HG03045 (cell line): ENCODE data around the gene ELAC1.
"Not testable (repeated sequence)": the region's sequence is repeated elsewhere in the genome, so short reads cannot be mapped to it uniquely, and the experiment has no call there.

Experiments used
- ATAC-seq: cut with Tn5 transposase; IDR thresholded peaks from one replicate; pipeline ENCODE4 v1.9.1; 2021; ENCODE audit warnings: mild to moderate bottlenecking, moderate library complexity; ENCODE audit not compliant: unreplicated experiment

The ELAC1 gene

DNA sequence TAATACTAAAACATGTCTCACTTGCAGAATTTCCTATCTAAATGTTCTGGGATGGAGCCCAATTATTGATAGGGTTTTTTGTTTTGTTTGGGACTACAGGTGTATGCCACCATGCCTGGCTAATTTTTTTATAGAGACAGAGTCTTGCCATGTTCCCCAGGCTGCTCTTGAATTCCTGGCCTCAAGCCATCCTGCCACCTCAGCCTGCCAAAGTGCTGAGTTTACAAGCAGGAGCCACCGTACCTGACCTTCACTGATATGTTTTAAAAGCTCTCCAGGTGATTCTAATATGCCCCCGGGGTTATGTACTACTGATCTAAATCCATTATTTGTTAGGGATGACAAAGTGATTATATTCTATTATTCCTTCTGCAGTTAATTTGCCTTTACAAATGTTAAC is 2.2 kb downstream of the ELAC1 start:
- ATAC-seq: no peak

DNA sequence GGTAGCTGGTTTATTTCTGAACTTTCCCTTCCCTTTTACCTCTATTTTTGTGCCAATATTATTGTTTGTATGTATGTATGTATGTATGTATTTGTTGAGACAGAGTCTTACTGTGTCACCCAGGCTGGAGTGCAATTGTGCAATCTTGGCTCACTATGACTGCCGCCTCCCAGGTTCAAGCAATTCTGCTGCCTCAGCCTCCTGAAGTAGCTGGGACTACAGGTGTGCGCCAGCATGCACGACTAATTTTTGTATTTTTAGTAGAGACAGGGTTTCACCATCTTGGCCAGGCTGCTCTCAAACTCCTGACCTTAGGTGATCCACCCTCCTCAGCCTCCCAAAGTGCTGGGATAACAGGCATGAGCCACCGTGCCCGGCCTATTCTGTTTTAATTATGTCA is 4.6 kb downstream of the ELAC1 start:
- not testable (repeated sequence) for ATAC-seq

DNA sequence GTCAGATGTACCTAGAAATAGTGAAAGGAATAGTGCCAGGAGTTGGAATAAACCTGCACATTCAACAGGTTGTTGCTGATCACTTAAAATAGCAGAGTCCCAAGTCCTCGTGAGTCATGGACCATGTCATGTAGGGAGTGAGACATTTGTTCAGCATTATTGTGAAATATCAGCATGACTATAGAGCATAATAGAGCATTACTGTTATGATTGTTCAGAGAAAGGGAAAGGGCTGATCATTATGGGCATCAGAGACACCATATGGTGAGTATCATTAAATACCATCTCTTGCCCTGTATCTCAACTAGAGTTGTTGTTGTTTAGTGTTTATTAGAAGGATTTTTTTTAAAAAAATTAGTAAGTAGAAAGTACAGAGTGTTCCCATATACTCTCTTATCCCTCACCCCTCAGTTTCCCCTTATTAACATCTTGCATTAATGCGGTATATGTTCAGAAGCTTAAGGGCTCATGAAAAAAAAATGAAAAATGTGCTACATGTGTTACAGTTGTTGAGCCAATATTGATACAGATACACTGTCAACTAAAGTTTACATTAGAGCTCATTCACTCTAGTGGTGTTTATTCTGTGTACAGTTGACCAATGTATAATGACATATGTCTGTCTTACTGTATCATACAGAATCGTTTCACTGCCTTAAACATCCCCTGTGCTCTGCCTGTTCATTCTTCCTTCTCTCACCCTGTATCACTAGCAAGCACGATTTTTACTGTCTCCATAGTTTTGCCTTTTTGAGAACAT is 5.7 kb downstream of the ELAC1 start:
- ATAC-seq: no peak

DNA sequence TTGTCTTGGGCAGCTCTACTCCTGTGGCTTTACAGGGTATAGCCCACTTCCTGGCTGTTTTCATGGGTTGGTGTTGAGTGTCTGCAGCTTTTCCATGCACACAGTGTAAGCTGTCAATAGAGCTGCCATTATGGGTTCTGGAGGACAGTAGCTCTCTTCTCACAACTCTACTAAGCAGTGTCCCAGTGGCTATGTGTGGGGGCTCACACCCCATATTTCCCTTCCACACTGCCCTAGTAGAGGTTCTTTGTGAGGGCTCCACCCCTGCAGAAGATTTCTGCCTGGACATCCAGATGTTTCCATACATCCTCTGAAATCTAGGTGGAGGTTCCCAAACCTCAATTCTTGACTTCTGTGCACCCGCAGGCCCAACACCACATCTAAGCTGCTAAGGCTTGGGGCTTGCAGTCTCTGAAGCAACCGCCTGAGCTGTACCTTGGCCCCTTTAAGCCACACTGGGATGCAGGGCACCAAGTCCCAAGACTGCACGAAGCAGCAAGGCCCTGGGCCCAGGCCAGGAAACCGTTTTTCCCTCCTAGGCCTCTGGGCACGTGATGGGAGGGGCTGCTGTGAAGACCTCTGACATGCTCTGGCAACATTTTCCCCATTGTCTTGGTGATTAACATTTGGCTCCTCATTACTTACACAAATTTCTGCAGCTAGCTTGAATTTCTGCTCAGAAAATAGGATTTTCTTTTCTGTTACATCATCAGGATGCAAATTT is 9.4 kb downstream of the ELAC1 start:
- no peak for ATAC-seq

DNA sequence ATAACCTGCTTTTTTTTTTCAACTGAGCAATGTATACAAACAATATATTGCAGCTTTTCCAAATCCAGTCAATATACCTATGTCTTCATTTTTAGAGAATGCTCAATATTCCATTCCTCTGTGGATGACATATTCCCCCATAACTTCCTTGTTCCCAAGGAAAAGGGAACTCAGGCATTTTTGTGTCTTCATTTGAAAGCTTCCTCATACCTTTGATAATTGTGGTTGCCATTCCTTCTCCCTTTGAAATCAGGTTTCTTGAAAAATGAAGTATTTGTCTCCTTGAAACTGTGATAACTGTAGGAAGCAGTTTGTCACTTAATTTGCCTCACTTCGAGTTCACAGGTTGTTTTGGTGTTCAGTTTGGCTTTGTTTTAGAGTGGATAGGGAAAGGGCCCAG is 13.5 kb downstream of the ELAC1 start:
- no peak for ATAC-seq

DNA sequence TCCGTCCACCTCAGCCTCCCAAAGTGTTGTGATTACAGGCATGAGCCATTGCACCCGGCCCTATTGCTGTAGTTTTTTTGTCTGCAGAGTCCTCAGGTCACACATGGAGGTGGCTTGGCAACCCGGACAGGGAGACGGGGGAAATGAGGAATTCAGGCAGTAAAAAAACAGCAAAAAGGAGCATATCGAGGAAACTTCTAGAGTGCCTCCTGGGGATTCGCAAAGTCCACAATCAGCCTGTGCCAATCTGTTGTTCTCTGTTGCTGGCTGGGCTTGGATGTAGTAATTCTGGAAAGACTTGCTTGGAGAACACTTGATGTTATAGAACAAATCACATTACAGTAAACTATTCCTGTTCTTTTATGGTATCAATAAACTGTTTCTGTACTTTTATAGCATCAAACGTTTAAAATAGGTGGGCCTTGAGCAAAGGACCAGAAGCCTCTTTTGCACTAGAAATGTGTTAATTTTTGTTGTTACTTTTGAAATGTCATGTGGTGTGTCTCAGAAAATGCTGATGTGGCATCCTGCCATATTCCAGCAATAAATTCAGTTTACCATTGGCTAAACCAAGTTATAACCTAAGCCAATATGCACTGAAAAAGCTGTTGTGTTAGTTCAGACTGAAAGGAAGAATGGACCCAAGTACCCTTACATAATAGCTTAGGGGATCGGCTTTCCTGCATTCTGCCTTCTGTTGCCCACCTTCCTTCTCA is 14.4 kb downstream of the ELAC1 start:
- ATAC-seq: no peak

DNA sequence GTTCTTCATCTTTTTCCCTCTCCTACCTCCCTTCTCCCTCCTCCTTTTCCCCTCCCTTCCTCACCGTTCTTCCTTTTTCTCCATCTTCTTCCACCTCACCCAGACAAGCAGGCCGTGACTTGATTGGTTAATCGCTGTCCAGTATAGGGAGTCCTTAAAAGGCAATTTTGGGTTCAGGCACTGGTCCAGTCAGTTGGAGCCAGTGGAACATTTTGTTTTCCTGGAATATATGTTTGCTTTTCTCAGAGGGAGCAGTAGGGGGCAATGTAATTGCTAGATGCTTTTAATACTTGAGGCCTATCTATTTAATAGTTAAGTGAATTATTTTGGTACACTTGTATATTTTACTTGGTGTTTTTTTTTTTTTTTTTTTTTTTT is 15.0 kb downstream of the ELAC1 start:
- ATAC-seq: no peak

DNA sequence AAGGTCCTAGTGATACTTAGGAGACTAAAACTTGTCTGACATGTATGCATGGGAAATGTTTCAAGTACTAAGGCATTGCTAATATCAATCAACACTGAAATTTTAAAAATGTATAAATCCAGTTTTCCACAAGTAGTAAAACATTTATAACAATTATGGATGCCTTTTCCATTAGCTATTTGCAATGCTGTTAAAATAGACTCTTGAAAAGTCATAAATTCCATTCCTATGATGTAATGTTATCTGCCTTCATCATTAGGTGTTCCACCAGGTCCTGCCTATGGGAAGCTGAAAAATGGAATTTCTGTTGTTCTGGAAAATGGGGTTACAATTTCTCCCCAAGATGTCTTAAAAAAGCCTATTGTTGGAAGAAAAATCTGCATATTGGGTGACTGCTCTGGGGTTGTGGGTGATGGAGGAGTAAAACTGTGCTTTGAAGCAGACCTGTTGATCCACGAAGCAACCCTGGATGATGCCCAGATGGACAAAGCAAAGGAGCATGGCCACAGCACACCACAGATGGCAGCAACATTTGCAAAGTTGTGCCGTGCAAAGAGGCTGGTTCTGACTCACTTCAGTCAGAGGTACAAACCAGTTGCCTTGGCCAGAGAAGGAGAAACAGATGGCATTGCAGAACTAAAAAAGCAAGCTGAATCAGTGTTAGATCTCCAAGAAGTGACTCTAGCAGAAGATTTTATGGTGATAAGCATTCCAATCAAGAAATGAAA is 18.7 kb downstream of the ELAC1 start:
- ATAC-seq: no peak

DNA sequence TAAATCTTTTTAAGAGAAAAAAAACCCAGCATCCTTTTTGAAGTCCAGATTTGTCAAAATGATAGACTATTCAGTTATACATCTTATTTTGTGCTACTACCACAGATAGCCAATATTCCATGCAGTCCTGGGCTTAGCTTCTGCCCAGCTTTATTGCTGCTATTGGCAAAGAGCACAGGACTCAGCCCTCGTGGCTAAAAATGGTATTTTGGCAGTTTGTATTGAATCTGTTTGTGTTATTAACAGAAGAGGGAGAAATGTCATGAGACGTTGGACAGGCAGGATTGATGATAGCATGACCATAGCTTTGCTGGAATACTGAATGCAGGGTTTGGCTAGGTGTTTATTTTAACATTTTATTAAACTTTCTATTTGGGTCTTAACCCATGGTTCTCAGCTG is 19.4 kb downstream of the ELAC1 start:
- no peak for ATAC-seq

DNA sequence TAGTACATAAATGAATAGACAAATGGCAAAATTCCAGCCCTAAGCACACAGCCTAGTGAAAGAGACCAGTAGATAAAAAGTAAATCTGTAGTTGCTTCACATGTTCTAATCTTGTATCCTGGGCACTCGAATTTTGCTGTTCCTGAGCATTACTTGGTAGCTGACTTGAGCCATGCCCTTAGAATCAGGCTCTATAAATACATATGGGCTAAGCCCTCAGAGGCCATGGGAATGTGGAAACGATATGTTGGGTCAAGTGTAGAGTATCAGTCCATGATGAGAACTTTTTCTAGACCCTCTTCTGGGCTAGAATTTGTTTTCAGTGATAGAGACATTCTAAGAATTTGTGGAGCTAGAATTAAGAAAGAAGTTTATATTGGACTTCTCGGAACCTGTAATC is 21.9 kb downstream of the ELAC1 start:
- no peak for ATAC-seq

DNA sequence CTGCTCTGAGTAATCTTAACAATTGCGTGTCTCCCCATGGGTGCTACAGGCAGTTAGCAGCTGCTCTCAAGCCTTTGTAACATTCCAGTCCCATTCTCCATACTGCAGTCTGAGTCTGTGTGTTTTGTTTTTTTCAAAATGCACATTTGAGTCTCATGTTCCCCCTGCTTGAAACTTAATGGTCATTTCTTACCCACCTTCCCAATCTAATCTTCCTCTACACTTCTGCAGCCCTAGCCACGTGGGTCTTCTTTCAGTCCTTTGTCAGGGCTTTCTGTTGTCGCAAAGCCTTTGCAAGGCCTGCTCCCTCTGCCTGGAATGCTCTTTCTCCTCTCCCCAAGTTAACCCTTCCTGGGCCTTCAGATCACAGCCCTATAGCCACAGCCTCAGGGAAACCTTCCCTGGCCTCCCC is 24.5 kb downstream of the ELAC1 start:
- no peak for ATAC-seq

DNA sequence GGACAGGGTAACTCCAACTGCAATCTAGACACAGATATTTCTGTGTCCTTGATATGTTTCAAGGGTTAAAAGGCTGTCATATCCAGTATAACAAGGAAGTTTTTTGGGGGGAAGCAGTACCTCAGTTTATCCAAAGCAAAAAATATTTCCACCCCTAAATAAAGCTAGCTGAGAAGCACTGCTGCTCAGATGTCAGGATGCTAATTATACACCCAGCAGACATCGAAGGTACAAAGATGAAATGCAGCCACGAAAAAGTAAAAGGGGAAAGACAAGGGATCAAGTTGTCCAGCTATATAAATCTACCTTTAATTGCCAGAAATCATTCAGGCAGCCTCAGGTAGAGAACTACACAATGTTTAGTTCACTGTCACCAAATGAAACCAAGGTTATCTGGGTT is 26.2 kb downstream of the ELAC1 start:
- no peak for ATAC-seq

DNA sequence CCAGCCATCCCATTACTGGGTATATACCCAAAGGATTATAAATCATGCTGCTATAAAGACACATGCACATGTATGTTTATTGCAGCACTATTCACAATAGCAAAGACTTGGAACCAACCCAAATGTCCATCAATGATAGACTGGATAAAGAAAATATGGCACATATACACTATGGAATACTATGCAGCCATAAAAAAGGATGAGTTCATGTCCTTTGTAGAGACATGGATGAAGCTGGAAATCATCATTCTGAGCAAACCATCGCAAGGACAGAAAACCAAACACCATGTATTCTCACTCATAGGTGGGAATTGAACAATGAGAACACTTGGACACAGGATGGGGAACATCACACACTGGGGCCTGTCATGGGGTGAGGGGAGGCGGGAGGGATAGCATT is 35.3 kb downstream of the ELAC1 start:
- not testable (repeated sequence) for ATAC-seq

DNA sequence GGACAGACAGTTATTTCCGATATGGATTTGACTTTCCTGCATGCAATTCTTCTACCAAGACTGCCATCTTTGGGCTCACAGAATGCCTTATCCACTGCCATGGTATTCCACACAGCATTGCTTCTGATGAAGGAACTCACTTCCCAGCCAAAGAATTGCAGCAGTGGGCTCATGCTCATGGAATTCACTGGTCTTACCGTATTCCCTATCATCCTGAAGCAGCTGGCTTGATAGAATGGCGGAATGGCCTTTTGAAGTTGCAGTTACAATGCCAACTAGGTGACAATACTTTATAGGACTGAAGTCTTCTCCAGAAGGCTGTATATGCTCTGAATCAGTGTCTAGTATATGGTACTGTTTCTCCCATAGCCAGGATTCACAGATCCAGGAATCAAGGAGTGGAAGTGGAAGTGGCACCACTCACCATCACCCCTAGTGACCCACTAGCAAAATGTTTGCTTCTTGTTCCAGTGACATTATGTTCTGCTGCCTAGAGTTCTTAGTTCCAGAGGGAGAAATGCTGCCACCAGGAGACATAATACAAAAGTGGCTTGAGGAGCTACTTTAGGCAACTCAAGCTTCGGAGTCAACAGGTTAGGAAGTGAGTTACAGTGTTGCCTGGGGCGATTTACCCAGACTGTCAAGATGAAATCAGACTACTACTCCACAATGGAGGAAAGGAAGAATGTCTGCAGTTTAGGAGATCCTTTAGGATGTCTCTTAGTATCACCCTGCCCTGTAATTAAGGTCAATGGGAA is 38.4 kb downstream of the ELAC1 start:
- ATAC-seq: no peak

DNA sequence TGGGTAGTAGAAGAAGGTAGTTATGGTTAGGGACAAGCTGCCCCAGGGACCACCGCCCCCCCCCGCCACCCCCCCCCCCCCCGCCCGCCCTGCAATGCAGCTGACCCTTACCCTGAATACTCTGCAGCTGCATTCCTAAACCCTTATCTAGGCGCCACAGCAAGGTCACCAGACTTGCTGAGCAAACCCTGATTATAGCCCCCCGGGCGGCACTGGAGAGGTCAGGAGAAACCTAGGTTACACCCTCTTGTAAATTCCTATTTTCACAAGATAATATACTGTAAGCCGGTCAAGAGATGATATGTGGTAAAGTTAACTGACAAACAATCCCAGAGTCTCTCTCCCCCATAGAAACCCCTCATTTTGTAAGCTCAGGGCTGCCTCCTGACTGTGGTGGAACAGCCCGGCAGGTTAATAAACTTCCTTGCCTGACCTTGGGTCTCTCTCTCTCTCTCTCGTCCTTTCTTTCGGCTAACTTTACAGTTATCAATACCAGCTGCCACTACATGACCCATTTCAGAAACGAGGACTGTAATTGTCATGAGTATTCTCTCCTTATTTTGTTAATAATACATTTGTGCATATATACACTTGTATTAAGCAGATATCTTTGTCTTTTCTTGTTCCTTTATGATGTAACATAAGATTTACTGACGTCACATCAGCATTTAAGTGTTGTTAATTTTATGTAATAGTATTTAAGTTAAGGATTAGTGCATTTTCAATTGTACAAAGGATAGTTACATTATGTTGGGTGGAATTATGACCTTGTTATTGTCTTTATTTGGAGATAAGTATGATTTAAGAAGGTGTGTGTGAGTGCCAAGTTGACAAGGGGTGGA is 39.3 kb downstream of the ELAC1 start:
- no peak for ATAC-seq

DNA sequence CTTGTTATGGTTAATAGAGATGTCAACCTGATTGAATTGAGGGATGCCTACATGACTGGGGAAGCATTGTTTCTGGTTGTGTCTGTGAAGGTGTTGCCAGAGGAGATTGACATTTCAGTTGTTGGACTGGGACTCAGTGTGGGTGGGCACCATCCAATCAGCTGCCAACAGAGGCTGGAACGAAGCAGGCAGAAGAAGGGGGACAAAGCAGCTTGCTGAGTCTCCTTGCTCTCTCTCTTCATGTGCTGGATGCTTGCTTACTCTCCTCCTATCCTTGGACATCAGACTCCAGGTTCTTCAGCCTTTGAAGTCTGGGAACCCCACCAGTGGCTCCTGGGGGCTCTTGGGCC is 39.9 kb downstream of the ELAC1 start:
- no peak for ATAC-seq

DNA sequence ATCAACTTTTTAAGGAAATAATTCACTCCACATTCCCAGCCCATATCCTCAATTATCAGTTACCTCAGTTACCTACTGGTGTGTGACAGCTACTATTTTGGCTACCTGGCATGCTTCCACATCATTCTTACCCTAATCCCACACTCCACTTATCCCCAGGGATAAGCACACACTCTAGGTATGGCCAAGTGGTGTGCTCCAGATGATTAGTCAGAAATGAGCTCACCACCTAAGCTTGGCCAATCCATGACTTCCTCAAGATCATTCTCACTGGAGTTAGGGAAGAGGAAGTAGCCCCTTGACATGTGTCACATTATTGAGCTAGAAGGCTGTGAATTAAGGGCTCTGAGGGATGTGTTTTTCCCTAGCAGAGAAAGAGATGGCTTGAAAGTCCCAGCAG is 41.2 kb downstream of the ELAC1 start:
- ATAC-seq: no peak

DNA sequence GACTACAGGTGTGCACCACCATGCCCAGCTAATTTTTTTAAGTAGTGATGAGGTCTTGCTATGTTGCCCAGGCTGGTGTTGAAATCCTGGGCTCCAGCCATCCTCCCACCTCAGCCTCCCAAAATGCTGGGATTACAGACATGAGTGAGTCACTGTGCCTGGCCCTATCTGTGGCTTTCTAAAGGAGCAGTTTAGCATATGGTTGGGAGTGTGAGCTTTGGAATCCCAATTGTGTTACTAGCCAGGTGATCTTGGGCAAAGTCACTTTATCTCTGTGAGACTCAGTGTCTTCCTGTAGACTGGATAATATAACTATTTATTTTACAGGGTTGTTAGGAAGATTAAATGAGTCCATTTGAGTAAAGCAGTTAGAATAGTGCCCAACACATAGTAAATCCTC is 42.4 kb downstream of the ELAC1 start:
- ATAC-seq: no peak

DNA sequence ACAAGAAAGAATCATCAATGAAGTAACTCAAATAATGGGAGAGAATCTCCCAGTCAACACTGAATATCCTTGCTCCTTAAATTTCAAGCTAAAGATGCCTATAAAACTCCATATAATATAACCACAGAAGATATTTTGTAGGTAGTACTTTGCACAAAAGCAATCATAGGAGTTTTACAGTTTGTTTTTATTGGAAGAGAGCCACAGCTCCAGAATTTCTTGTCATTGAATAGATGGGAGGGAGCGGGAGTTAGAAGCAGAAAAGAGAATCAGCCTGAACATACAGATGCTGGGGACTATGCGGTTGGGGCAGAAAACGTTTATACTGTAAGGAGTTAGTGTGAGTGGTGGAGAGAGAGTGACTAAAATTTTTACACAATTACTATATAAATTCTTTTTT is 43.9 kb downstream of the ELAC1 start:
- ATAC-seq: no peak

DNA sequence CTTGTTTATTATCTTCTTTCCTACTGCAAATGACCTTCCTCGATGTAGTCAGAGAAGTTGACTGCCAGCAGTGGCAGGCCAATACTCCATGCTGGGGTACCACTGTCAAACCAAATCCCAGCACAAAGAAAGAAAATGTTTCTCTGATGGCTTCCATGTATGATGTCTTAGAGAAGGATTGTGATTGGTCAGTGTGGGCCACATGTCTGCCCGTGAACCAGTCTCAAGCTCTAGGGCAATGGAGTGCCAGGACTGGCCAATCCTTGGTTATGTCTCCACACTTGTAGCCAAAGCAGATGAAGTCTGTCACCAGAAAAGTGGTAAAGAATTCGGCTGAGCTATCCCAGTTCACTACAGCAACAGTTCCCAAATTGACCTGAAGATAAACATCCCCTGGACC is 44.6 kb downstream of the ELAC1 start:
- ATAC-seq: no peak
